Keratinocyte (primary cell): ENCODE results near the gene IL15RA.

Experiments
- CTCF ChIP-seq, 3 experiments: IDR thresholded peaks in 1 of 3; conservative IDR thresholded peaks in 1 of 3; optimal IDR thresholded peaks in 1 of 3; 2 replicates in 2 of 3; 3 replicates in 1 of 3; pipeline versions ENCODE3 to v1.5.1; 2011; ENCODE audit warnings: low read length in 3 of 3, mild to moderate bottlenecking in 3 of 3, moderate library complexity in 2 of 3, control low read depth in 1 of 3, inconsistent platforms in 1 of 3; ENCODE audit not compliant: insufficient read depth in 2 of 3; ENCODE audit errors: extremely low read depth in 1 of 3
- EZH2 ChIP-seq: IDR thresholded peaks from one replicate; pipeline ENCODE4 v1.6.1; 2012; ENCODE audit warnings: inconsistent platforms, mild to moderate bottlenecking, low read length, moderate library complexity

- TF ChIP-seq CTCF (optimal IDR thresholded peaks at IDR 0.05 in 1 of 3, IDR thresholded peaks at IDR 0.05 in 1 of 3, conservative IDR thresholded peaks at IDR 0.05 in 1 of 3; ENCODE audit: extremely low read depth in 1 of 3, insufficient read depth in 2 of 3, low read length in 3 of 3) (no peak), EZH2 (no peak)
Observed at GRCh38 chr10:5911670-5912069, 65.7 kb downstream of the IL15RA start.
